Measurements from ENCODE around the gene COLEC11.

- no peak for TF ChIP-seq EP300 (IDR thresholded peaks at IDR 0.05)
- TF ChIP-seq POLR2A (IDR thresholded peaks at IDR 0.05), result no peak
- TF ChIP-seq CTCF (IDR thresholded peaks at IDR 0.05), result no peak
Measured at GRCh38 chr2:3611589-3611988, 16.7 kb downstream of the COLEC11 start.
